Mesenchymal stem cell (in vitro differentiated cells and primary cell): Measurements from ENCODE around the gene MAGEB17.
"Not testable (repeated sequence)": the region's sequence is repeated elsewhere in the genome, so short reads cannot be mapped to it uniquely, and the experiment has no call there.

Experiments used
- DNase-seq: peaks from one replicate; pipeline ENCODE4 v3.0.0-alpha.2; 2013
- H2AFZ ChIP-seq: one replicate; pipeline ENCODE4 v1.6.1; 2013; ENCODE audit warnings: low read depth, mild to moderate bottlenecking, control low read depth, inconsistent platforms, low read length, moderate library complexity
- H2AK5ac ChIP-seq: 2 replicates; pipeline ENCODE4 v1.6.1; 2013; ENCODE audit warnings: low read length, moderate library complexity, mild to moderate bottlenecking, inconsistent platforms; ENCODE audit not compliant: severe bottlenecking
- H2BK120ac ChIP-seq: one replicate; pipeline ENCODE4 v1.6.1; 2013; ENCODE audit warnings: low read depth, mild to moderate bottlenecking, inconsistent platforms, low read length, moderate library complexity
- H2BK12ac ChIP-seq, 2 experiments: one replicate each; pipeline ENCODE4 v1.6.1; 2013; ENCODE audit warnings: inconsistent platforms in 2 of 2, low read length in 2 of 2, mild to moderate bottlenecking in 2 of 2, moderate library complexity in 2 of 2, control low read depth in 1 of 2
- H2BK15ac ChIP-seq: one replicate; pipeline ENCODE4 v1.6.1; 2013; ENCODE audit warnings: mild to moderate bottlenecking, low read depth, inconsistent platforms; ENCODE audit not compliant: poor library complexity, severe bottlenecking
- H2BK5ac ChIP-seq: 2 replicates; pipeline ENCODE4 v1.6.1; 2013; ENCODE audit warnings: low read depth, mild to moderate bottlenecking, low read length, control low read depth, inconsistent platforms; ENCODE audit not compliant: poor library complexity, severe bottlenecking
- H3K14ac ChIP-seq, 2 experiments: one replicate each; pipeline ENCODE4 v1.6.1; 2013; ENCODE audit warnings: inconsistent platforms in 2 of 2, low read length in 2 of 2, control low read depth in 1 of 2, mild to moderate bottlenecking in 1 of 2, moderate library complexity in 1 of 2
- H3K18ac ChIP-seq, 2 experiments: one replicate each; pipeline ENCODE4 v1.6.1; 2013; ENCODE audit warnings: inconsistent platforms in 2 of 2, low read length in 2 of 2, control low read depth in 1 of 2, low read depth in 1 of 2, mild to moderate bottlenecking in 1 of 2
- H3K23ac ChIP-seq, 2 experiments: one replicate each; pipeline ENCODE4 v1.6.1; 2013; ENCODE audit warnings: inconsistent platforms in 2 of 2, low read length in 2 of 2, mild to moderate bottlenecking in 2 of 2, moderate library complexity in 2 of 2, control low read depth in 1 of 2
- H3K27ac ChIP-seq: 2 replicates; pipeline ENCODE4 v1.5.1; 2013; ENCODE audit warnings: mild to moderate bottlenecking, moderate library complexity, low read length, control low read depth, inconsistent platforms; ENCODE audit not compliant: poor library complexity, severe bottlenecking
- H3K27me3 ChIP-seq, 2 experiments: 2 replicates each; pipeline versions ENCODE4 v1.6.1 to v1.7.0; 2013; ENCODE audit warnings: low read length in 2 of 2, mild to moderate bottlenecking in 2 of 2, moderate library complexity in 2 of 2, control low read depth in 1 of 2, inconsistent platforms in 1 of 2; ENCODE audit not compliant: control insufficient read depth in 1 of 2, insufficient read depth in 1 of 2
- H3K36me3 ChIP-seq, 2 experiments: 2 replicates each; pipeline versions ENCODE4 v1.6.1 to v1.7.0; 2013; ENCODE audit warnings: low read length in 2 of 2, control low read depth in 1 of 2, inconsistent platforms in 1 of 2, low read depth in 1 of 2, mild to moderate bottlenecking in 1 of 2; ENCODE audit not compliant: insufficient read depth in 2 of 2, control insufficient read depth in 1 of 2
- H3K4ac ChIP-seq, 2 experiments: one replicate each; pipeline ENCODE4 v1.6.1; 2013; ENCODE audit warnings: inconsistent platforms in 2 of 2, low read length in 2 of 2, mild to moderate bottlenecking in 2 of 2, moderate library complexity in 2 of 2, control low read depth in 1 of 2, low read depth in 1 of 2
- H3K4me1 ChIP-seq: 2 replicates; pipeline ENCODE4 v1.6.1; 2013; ENCODE audit warnings: low read depth, low read length, control low read depth; ENCODE audit not compliant: control insufficient read depth, insufficient read depth
- H3K4me2 ChIP-seq: 2 replicates; pipeline ENCODE4 v1.6.1; 2013; ENCODE audit warnings: low read length, mild to moderate bottlenecking, inconsistent platforms; ENCODE audit not compliant: poor library complexity, severe bottlenecking
- H3K4me3 ChIP-seq, 2 experiments: 2 replicates each; pipeline versions ENCODE4 v1.5.1 to v1.7.0; 2013; ENCODE audit warnings: low read length in 2 of 2, mild to moderate bottlenecking in 2 of 2, control low read depth in 1 of 2, low read depth in 1 of 2; ENCODE audit not compliant: insufficient read depth in 1 of 2
- H3K79me1 ChIP-seq: replicated peaks from 2 replicates; pipeline ENCODE4 v1.6.1; 2013; ENCODE audit warnings: mild to moderate bottlenecking, control low read depth, low read length, inconsistent platforms; ENCODE audit not compliant: poor library complexity, severe bottlenecking
- H3K9ac ChIP-seq: 2 replicates; pipeline ENCODE4 v1.7.0; 2013; ENCODE audit warnings: mild to moderate bottlenecking, low read length, moderate library complexity
- H3K9me3 ChIP-seq: 2 replicates; pipeline ENCODE4 v1.7.0; 2013; ENCODE audit warnings: mild to moderate bottlenecking, low read length; ENCODE audit not compliant: control insufficient read depth
- H4K8ac ChIP-seq: one replicate; pipeline ENCODE4 v1.6.1; 2013; ENCODE audit warnings: inconsistent platforms, mild to moderate bottlenecking, low read length, moderate library complexity
- H4K91ac ChIP-seq: one replicate; pipeline ENCODE4 v1.6.1; 2013; ENCODE audit warnings: mild to moderate bottlenecking, low read length, inconsistent platforms
- WGBS: methylation state at CpG from one replicate; pipeline ENCODE4 v1.1.7; 2013; ENCODE audit warnings: mixed read lengths; 5-methylcytosine and 5-hydroxymethylcytosine counted together

MAGEB17 gene

DNA sequence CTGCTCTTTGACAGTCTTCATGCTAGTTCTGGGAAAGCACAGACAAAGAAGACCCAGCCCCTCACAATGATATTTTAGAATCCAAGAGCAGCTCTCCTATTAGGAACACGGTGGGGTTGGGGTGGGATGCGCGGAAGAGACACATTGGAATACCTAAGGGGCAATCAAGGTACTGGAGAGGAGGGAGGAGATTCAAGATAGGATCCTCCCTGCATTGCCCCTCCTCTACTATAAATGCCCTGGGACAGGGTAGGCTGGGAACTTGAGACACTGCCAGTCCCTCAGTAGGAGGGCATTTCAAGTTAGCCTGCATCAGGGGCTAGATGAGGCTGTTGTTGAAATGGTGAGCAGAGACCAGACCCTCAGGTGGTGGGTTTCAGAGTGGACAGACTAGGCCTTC is 5.1 kb downstream of the MAGEB17 start:
- H3K9me3 ChIP-seq: no peaks in the 10 kb centered on the region
- H2AFZ ChIP-seq: no peak overlapping the region
- H3K4me3 ChIP-seq: no peak overlapping the region
- H4K8ac ChIP-seq: no peak overlapping the region
- peaks cover 0 to 38% of the 10 kb centered on the region in 2 experiments for H3K27me3 ChIP-seq
- no peak overlapping the region for H3K18ac ChIP-seq
- no peak overlapping the region for H3K9ac ChIP-seq
- no peak overlapping the region for H3K23ac ChIP-seq
- no peak overlapping the region for H3K4ac ChIP-seq
- no peak overlapping the region for H2BK120ac ChIP-seq
- no peaks in the 10 kb centered on the region for H3K4me1 ChIP-seq
- H2BK5ac ChIP-seq: no peak overlapping the region
- no peaks in the 10 kb centered on the region for H3K79me1 ChIP-seq
- no peak overlapping the region for H2BK15ac ChIP-seq
- H3K4me2 ChIP-seq: no peak overlapping the region
- H2BK12ac ChIP-seq: no peak overlapping the region
- no peak overlapping the region for H4K91ac ChIP-seq
- no CpG with 5 or more reads among the region's 3 CpGs for WGBS
- H2AK5ac ChIP-seq: no peak overlapping the region
- no peak overlapping the region for H3K14ac ChIP-seq
- no peak overlapping the region for H3K27ac ChIP-seq
- H3K36me3 ChIP-seq: no peaks in the 10 kb centered on the region
- DNase-seq: no peak

DNA sequence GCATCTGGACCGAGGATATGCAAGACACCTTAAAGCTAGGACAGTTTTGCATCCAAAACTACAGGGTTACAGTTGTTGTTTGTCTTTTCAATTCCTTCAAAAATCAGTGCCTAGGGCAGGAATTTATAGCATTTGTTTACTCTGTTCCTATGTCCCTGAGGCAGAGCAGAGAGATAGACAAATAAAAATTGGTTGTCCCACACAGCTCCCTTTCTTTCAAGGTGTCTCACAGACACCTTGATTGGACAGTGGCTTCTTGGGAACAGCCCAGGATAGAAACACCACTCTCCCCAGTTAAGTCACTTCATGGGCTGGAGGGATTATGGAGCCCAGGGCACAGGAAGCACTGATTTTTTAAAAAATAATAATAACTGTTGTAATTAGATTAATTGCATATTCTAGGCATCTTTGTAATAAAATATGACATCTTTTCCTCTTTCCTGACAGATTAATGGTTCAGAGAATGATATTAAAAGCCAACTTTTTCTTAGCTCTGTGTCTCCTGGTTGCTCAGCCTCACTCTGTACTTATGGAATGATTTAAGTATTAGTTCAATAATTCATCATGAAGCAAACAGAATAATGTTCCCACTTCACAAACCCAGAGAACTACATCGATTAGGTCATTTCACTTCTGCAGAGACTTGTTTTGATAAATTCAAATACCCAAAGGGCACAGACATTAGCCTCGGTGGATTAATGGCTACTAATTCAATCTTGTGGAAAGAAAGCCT is 8.2 kb downstream of the MAGEB17 start:
- H2BK120ac ChIP-seq: no peak overlapping the region
- H3K4me3 ChIP-seq: no peak overlapping the region
- no peak overlapping the region for H3K4me2 ChIP-seq
- no peak overlapping the region for H2AK5ac ChIP-seq
- no peak for DNase-seq
- H3K23ac ChIP-seq: no peak overlapping the region
- no peak overlapping the region for H4K8ac ChIP-seq
- no peak overlapping the region for H3K14ac ChIP-seq
- H2BK15ac ChIP-seq: no peak overlapping the region
- H3K79me1 ChIP-seq: no peaks in the 10 kb centered on the region
- no peak overlapping the region for H3K9ac ChIP-seq
- no peak overlapping the region for H2BK5ac ChIP-seq
- no peak overlapping the region for H3K18ac ChIP-seq
- no peak overlapping the region for H3K4ac ChIP-seq
- no peaks in the 10 kb centered on the region for H3K36me3 ChIP-seq
- no peak overlapping the region for H2BK12ac ChIP-seq
- H3K27ac ChIP-seq: no peak overlapping the region
- no peaks in the 10 kb centered on the region for H3K9me3 ChIP-seq
- no peak overlapping the region for H4K91ac ChIP-seq
- H2AFZ ChIP-seq: no peak overlapping the region
- H3K4me1 ChIP-seq: no peaks in the 10 kb centered on the region
- H3K27me3 ChIP-seq: peaks cover 0 to 25% of the 10 kb centered on the region in 2 experiments
- WGBS: 100% methylated on average over 1 of the region's 3 CpGs

DNA sequence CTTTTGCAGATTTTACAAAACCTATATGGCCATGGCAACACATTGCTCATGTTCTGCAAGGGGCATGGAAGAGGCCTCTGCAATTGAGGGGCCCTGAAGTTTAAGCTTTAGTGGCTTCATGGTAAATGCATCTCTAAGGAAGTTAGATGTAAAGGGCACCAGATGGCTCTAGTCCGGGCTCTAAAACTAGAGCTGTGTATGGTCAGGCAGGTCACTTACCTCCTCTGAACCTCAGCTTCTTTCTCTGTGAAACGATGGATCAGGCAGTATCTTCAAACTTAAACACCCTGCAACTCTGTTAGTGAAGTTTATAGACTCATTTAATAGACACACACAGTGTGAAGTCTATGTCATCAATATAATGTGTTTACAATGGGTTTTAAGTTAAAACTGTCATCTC is 10.0 kb downstream of the MAGEB17 start:
- no peak overlapping the region for H2BK120ac ChIP-seq
- H3K27me3 ChIP-seq: peaks cover 0 to 10% of the 10 kb centered on the region in 2 experiments
- H3K4me2 ChIP-seq: no peak overlapping the region
- H3K79me1 ChIP-seq: no peaks in the 10 kb centered on the region
- no peaks in the 10 kb centered on the region for H3K36me3 ChIP-seq
- no peak overlapping the region for H3K4ac ChIP-seq
- 89% methylated on average over 1 of the region's 2 CpGs for WGBS
- H4K91ac ChIP-seq: no peak overlapping the region
- no peak overlapping the region for H3K14ac ChIP-seq
- no peaks in the 10 kb centered on the region for H3K4me1 ChIP-seq
- H2BK12ac ChIP-seq: no peak overlapping the region
- H3K9ac ChIP-seq: no peak overlapping the region
- H2BK5ac ChIP-seq: no peak overlapping the region
- no peak for DNase-seq
- H3K23ac ChIP-seq: no peak overlapping the region
- H2BK15ac ChIP-seq: no peak overlapping the region
- no peak overlapping the region for H3K27ac ChIP-seq
- no peak overlapping the region for H3K4me3 ChIP-seq
- no peaks in the 10 kb centered on the region for H3K9me3 ChIP-seq
- H3K18ac ChIP-seq: no peak overlapping the region
- H4K8ac ChIP-seq: no peak overlapping the region
- no peak overlapping the region for H2AFZ ChIP-seq
- no peak overlapping the region for H2AK5ac ChIP-seq

DNA sequence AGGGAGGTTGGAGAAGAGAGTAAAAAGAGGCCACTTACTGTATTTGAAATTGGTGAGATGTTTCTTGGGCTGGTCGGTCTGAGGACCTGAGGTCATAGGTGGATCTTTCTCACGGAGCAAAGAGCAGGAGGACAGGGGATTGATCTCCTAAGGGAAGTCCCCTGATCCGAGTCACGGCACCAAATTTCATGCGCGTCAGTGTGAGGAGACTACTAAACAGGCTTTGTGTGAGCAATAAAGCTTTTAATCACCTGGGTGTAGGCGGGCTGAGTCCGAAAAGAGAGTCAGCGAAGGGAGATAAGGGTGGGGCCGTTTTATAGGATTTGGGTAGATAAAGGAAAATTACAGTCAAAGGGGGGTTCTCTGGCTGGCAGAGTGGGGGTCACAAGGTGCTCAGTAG is 16.6 kb downstream of the MAGEB17 start:
- H2AFZ ChIP-seq, H3K4me1 ChIP-seq, H2BK120ac ChIP-seq, H3K14ac ChIP-seq, H2AK5ac ChIP-seq, H3K79me1 ChIP-seq, H3K9ac ChIP-seq, H3K18ac ChIP-seq, H2BK5ac ChIP-seq, H3K23ac ChIP-seq, H3K9me3 ChIP-seq, H4K91ac ChIP-seq, H2BK12ac ChIP-seq, H4K8ac ChIP-seq, H3K4me2 ChIP-seq, DNase-seq, H2BK15ac ChIP-seq, H3K27ac ChIP-seq, H3K4me3 ChIP-seq, H3K4ac ChIP-seq, H3K27me3 ChIP-seq, H3K36me3 ChIP-seq: not testable (repeated sequence)
- 69% methylated on average over 10 of the region's 10 CpGs for WGBS
